HepG2 (cell line): Measurements from ENCODE around the gene TPI1. TPM values are rescaled to one million over a fixed set of nuclear protein-coding genes. Genes with fewer than 3 reads are reported as not detected.

Experiments used
- BORCS8-MEF2B ChIP-seq: sonication (generic); formaldehyde crosslinking; IDR thresholded peaks from 2 replicates; pipeline ENCODE4 v1.8.0; 2022; ENCODE audit warnings: mild to moderate bottlenecking, missing genetic modification reagents
- CBX2 ChIP-seq, 2 experiments: fragments of 200-600 bp in 1 of 2; sonication (generic); formaldehyde crosslinking in 1 of 2; IDR thresholded peaks; 2 replicates each; pipeline versions ENCODE4 v1.7.0 to v1.8.1; 2018 to 2022; ENCODE audit warnings: low read depth in 2 of 2, low read length in 1 of 2, mild to moderate bottlenecking in 1 of 2, missing genetic modification reagents in 1 of 2
- CEBPG ChIP-seq: IDR thresholded peaks from 2 replicates; pipeline ENCODE4 v1.6.1; 2016
- KDM5A ChIP-seq: fragments of 200-600 bp; sonication (generic); IDR thresholded peaks from 2 replicates; pipeline ENCODE4 v1.7.0; 2018; ENCODE audit warnings: antibody characterized with exemption, mild to moderate bottlenecking, low read length, borderline replicate concordance
- NFYB ChIP-seq: sonication (generic); formaldehyde crosslinking; IDR thresholded peaks from 2 replicates; pipeline ENCODE4 v1.4.0; 2020; ENCODE audit warnings: missing genetic modification reagents
- SPEN ChIP-seq: sonication (generic); formaldehyde crosslinking; IDR thresholded peaks from 2 replicates; pipeline ENCODE4 v1.5.1; 2020; ENCODE audit warnings: low read depth, mild to moderate bottlenecking, missing genetic modification reagents
- TARDBP ChIP-seq: sonication (generic); formaldehyde crosslinking; IDR thresholded peaks from 2 replicates; pipeline ENCODE4 v1.8.0; 2022; ENCODE audit warnings: mild to moderate bottlenecking, missing genetic modification reagents
- TBL1XR1 ChIP-seq: fragments of 150-350 bp; IDR thresholded peaks from 2 replicates; pipeline ENCODE4 v1.6.1; 2014; ENCODE audit warnings: borderline replicate concordance, low read length; ENCODE audit not compliant: partially characterized antibody
- U2AF1 ChIP-seq: fragments of 200-400 bp; formaldehyde crosslinking; optimal IDR thresholded peaks from 2 replicates; pipeline ENCODE3; 2017; ENCODE audit warnings: mild to moderate bottlenecking, low read depth, low read length
- ZNF225 ChIP-seq: sonication (generic); formaldehyde crosslinking; IDR thresholded peaks from 2 replicates; pipeline ENCODE4 v1.4.0; 2020; ENCODE audit warnings: mild to moderate bottlenecking, missing genetic modification reagents
- ZNF557 ChIP-seq: sonication (generic); formaldehyde crosslinking; IDR thresholded peaks from 2 replicates; pipeline ENCODE4 v1.4.0; 2020; ENCODE audit warnings: missing genetic modification reagents
- ZNF781 ChIP-seq: sonication (generic); formaldehyde crosslinking; IDR thresholded peaks from 2 replicates; pipeline ENCODE4 v1.5.1; 2020; ENCODE audit warnings: borderline replicate concordance, mild to moderate bottlenecking, missing genetic modification reagents; ENCODE audit errors: not compliant biosample characterization
- polyA plus RNA-seq, 8 experiments: library from polyadenylated mRNA; depleted of rRNA in 3 of 8; stranded (reverse) in 7 of 8; unstranded in 1 of 8; fragments of >200 nt; fragmentation: Illumina TruSeq in 4 of 8; extraction: Trizol in 4 of 8; gene quantifications; 2 replicates each; pipeline versions ENCODE4 v1.2.1 to v1.2.3, GENCODE V29; 2011 to 2016; ENCODE audit warnings: low read depth in 4 of 8, missing spikeins in 1 of 8, mixed read lengths in 1 of 8; ENCODE audit not compliant: insufficient read depth in 1 of 8
- total RNA-seq, 5 experiments: library from RNA; depleted of rRNA; stranded (reverse); fragments of >200 nt; fragmentation: Illumina TruSeq; extraction: Trizol; gene quantifications; 2 replicates each; pipeline ENCODE4 v1.2.3, GENCODE V29; 2016; ENCODE audit warnings: low read depth in 1 of 5
- TF ChIP-seq, protein P1 (sequence below): sonication (generic); formaldehyde crosslinking; IDR thresholded peaks from 2 replicates; pipeline ENCODE4 v1.4.0; 2020; ENCODE audit warnings: missing genetic modification reagents
- TF ChIP-seq, protein P2 (sequence below): IDR thresholded peaks from 2 replicates; pipeline ENCODE4 v1.6.1; 2016; ENCODE audit warnings: low read depth, control low read depth
- TF ChIP-seq, protein P3 (sequence below): sonication (generic); formaldehyde crosslinking; IDR thresholded peaks from 2 replicates; pipeline ENCODE4 v1.5.0; 2020; ENCODE audit warnings: mild to moderate bottlenecking, missing genetic modification reagents, borderline replicate concordance
- TF ChIP-seq, protein P4 (sequence below): sonication (generic); formaldehyde crosslinking; IDR thresholded peaks from 2 replicates; pipeline ENCODE4 v1.5.0; 2020; ENCODE audit warnings: missing genetic modification reagents

The TPI1 gene
- total and polyA plus RNA-seq, 2 of the 13 experiments (the other 11 are each of a cell fraction or from before 2014, with no cell fraction given) = 945 to 2,535 TPM

DNA sequence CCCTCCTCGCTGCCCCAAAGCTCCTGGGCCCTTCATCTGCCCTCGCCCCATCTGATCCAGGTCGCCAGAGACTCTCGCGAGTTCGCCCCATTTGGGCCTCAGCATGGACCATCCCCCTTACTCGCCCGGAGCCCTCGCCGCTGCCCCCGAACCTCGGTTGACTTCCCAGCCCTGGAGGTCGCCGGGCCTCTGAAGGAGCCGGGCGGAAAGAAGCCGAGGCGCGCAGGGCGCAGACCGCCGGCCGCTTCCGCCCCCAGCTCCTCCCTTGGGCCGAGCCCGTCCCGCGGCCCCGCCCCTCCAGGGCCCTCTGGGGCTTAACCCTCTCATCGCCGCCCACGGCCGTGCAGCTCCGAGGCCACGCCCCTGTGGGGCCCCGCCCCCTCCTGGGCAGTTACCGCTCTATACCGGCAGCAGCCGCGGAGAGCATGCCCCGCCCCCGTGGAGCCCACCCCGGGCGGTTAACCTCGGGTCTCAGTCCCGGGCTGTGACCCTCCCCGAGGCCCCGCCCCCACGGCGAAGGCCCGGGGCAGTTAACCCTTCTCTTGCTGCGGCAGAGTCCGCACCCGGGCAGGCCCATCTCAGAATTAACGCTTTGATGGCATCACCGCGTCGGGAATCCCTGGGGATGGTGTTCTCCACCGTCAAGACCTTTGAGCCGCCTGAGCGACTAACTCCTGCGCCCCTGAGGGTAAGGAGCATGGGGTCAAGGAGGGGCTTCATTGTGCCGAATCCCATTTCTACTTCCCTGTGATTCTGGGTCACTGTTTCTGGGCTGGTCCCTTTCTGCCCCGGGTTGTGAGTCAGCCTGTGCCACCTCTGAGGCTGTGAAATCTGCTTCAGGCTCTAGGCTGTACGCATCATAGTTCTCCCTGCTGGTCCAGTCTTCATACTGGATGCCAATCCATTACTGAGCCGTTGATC, 6.0 kb downstream of the TPI1 start, which contains the start of gene SPSB2 (continued):
- TF ChIP-seq, protein P1, sequence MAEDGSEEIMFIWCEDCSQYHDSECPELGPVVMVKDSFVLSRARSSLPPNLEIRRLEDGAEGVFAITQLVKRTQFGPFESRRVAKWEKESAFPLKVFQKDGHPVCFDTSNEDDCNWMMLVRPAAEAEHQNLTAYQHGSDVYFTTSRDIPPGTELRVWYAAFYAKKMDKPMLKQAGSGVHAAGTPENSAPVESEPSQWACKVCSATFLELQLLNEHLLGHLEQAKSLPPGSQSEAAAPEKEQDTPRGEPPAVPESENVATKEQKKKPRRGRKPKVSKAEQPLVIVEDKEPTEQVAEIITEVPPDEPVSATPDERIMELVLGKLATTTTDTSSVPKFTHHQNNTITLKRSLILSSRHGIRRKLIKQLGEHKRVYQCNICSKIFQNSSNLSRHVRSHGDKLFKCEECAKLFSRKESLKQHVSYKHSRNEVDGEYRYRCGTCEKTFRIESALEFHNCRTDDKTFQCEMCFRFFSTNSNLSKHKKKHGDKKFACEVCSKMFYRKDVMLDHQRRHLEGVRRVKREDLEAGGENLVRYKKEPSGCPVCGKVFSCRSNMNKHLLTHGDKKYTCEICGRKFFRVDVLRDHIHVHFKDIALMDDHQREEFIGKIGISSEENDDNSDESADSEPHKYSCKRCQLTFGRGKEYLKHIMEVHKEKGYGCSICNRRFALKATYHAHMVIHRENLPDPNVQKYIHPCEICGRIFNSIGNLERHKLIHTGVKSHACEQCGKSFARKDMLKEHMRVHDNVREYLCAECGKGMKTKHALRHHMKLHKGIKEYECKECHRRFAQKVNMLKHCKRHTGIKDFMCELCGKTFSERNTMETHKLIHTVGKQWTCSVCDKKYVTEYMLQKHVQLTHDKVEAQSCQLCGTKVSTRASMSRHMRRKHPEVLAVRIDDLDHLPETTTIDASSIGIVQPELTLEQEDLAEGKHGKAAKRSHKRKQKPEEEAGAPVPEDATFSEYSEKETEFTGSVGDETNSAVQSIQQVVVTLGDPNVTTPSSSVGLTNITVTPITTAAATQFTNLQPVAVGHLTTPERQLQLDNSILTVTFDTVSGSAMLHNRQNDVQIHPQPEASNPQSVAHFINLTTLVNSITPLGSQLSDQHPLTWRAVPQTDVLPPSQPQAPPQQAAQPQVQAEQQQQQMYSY = peak; percentile 53; the same call in 1 of the 2 replicates
- TF ChIP-seq ZNF225 (CRISPR knock-in tag) (no peak), NFYB (CRISPR knock-in tag) (0 out of 2 replicates have a peak, but pooled peaks have one; percentile 14), CBX2 (IDR thresholded peaks at IDR 0.05; ENCODE audit: low read depth, low read length) (no peak), CBX2 (CRISPR knock-in tag; IDR thresholded peaks at IDR 0.05; ENCODE audit: low read depth) (no peak), U2AF1 (peak; percentile 56), BORCS8-MEF2B (CRISPR knock-in tag) (peak; percentile 21; the same call in 1 of the 2 replicates), ZNF557 (CRISPR knock-in tag) (peak; percentile 38; the same call in 1 of the 2 replicates), CEBPG (CRISPR knock-in tag) (peak; percentile 19; the same call in 1 of the 2 replicates), SPEN (peak; percentile 46), TBL1XR1 (no peak), ZNF781 (CRISPR knock-in tag) (peak; percentile 58), TARDBP (CRISPR knock-in tag) (peak; percentile 35; the same call in 1 of the 2 replicates), KDM5A (peak; percentile 34; the same call in 1 of the 2 replicates)
- TF ChIP-seq, protein P2, sequence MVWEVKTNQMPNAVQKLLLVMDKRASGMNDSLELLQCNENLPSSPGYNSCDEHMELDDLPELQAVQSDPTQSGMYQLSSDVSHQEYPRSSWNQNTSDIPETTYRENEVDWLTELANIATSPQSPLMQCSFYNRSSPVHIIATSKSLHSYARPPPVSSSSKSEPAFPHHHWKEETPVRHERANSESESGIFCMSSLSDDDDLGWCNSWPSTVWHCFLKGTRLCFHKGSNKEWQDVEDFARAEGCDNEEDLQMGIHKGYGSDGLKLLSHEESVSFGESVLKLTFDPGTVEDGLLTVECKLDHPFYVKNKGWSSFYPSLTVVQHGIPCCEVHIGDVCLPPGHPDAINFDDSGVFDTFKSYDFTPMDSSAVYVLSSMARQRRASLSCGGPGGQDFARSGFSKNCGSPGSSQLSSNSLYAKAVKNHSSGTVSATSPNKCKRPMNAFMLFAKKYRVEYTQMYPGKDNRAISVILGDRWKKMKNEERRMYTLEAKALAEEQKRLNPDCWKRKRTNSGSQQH = peak; percentile 53; the same call in 1 of the 2 replicates
- TF ChIP-seq, protein P3, sequence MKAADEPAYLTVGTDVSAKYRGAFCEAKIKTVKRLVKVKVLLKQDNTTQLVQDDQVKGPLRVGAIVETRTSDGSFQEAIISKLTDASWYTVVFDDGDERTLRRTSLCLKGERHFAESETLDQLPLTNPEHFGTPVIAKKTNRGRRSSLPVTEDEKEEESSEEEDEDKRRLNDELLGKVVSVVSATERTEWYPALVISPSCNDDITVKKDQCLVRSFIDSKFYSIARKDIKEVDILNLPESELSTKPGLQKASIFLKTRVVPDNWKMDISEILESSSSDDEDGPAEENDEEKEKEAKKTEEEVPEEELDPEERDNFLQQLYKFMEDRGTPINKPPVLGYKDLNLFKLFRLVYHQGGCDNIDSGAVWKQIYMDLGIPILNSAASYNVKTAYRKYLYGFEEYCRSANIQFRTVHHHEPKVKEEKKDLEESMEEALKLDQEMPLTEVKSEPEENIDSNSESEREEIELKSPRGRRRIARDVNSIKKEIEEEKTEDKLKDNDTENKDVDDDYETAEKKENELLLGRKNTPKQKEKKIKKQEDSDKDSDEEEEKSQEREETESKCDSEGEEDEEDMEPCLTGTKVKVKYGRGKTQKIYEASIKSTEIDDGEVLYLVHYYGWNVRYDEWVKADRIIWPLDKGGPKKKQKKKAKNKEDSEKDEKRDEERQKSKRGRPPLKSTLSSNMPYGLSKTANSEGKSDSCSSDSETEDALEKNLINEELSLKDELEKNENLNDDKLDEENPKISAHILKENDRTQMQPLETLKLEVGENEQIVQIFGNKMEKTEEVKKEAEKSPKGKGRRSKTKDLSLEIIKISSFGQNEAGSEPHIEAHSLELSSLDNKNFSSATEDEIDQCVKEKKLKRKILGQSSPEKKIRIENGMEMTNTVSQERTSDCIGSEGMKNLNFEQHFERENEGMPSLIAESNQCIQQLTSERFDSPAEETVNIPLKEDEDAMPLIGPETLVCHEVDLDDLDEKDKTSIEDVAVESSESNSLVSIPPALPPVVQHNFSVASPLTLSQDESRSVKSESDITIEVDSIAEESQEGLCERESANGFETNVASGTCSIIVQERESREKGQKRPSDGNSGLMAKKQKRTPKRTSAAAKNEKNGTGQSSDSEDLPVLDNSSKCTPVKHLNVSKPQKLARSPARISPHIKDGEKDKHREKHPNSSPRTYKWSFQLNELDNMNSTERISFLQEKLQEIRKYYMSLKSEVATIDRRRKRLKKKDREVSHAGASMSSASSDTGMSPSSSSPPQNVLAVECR = peak; percentile 70; the same call in 1 of the 2 replicates
- TF ChIP-seq, protein P4, sequence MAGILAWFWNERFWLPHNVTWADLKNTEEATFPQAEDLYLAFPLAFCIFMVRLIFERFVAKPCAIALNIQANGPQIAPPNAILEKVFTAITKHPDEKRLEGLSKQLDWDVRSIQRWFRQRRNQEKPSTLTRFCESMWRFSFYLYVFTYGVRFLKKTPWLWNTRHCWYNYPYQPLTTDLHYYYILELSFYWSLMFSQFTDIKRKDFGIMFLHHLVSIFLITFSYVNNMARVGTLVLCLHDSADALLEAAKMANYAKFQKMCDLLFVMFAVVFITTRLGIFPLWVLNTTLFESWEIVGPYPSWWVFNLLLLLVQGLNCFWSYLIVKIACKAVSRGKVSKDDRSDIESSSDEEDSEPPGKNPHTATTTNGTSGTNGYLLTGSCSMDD (CRISPR knock-in tag) = no peak
